ENCODE measurements around the gene C1orf198.

- no peak for TF ChIP-seq CTCF (IDR thresholded peaks at IDR 0.05; ENCODE audit: control extremely low read depth in 1 of 3, insufficient read depth in 1 of 3, low read depth in 1 of 3, low read length in 3 of 3)
- no peak for TF ChIP-seq KDM1A (IDR thresholded peaks at IDR 0.05; ENCODE audit: borderline replicate concordance, low read length)
- no peak for TF ChIP-seq BRCA1 (IDR thresholded peaks at IDR 0.05; ENCODE audit: low read depth, low read length)
- no peak for TF ChIP-seq EP300 (IDR thresholded peaks at IDR 0.05; ENCODE audit: borderline replicate concordance in 1 of 2, low read depth in 2 of 2, low read length in 2 of 2)
- no peak for TF ChIP-seq RFX5 (IDR thresholded peaks at IDR 0.05; ENCODE audit: borderline replicate concordance, low read depth, low read length)
- TF ChIP-seq FOSL1 (IDR thresholded peaks at IDR 0.05; ENCODE audit: insufficient read depth, low read depth, low read length): no peak
Observed at GRCh38 chr1:230843503-230844309, 24.6 kb downstream of the C1orf198 start.
